GM15510 (cell line): ENCODE results near the gene GATAD1.

ENCODE experiments used
- POLR2A ChIP-seq: IDR thresholded peaks from 3 replicates; pipeline ENCODE4 v1.6.1; 2011; ENCODE audit warnings: borderline replicate concordance; ENCODE audit not compliant: insufficient read length; ENCODE audit errors: extremely low read depth

GATAD1 gene

GRCh38 chr7:92432299-92432946 lies 14.9 kb upstream of the GATAD1 start:
- no peak for TF ChIP-seq POLR2A

- no peak for TF ChIP-seq POLR2A
These were observed 14.3 kb upstream of the GATAD1 start for GRCh38 chr7:92433019-92433418.

GRCh38 chr7:92435542-92435941 lies 11.7 kb upstream of the GATAD1 start:
- no peak for TF ChIP-seq POLR2A

GRCh38 chr7:92436612-92437445 lies 10.5 kb upstream of the GATAD1 start:
- TF ChIP-seq POLR2A, result no peak

- no peak for TF ChIP-seq POLR2A
These were observed 9.3 kb upstream of the GATAD1 start for GRCh38 chr7:92437956-92438491.

- no peak for TF ChIP-seq POLR2A
These were observed 375 bp upstream of the GATAD1 start for GRCh38 chr7:92446869-92447344.

- TF ChIP-seq POLR2A, result no peak
These were observed 994 bp downstream of the GATAD1 start for GRCh38 chr7:92448205-92448747.

GRCh38 chr7:92451645-92452044 lies 4.4 kb downstream of the GATAD1 start:
- no peak for TF ChIP-seq POLR2A

GRCh38 chr7:92456236-92456635 lies 9.0 kb downstream of the GATAD1 start:
- no peak for TF ChIP-seq POLR2A

GRCh38 chr7:92460109-92460508 lies 12.8 kb downstream of the GATAD1 start:
- TF ChIP-seq POLR2A, result no peak

GRCh38 chr7:92460510-92460909 lies 13.2 kb downstream of the GATAD1 start:
- TF ChIP-seq POLR2A, result no peak

- TF ChIP-seq POLR2A, result no peak
These were observed 14.0 kb downstream of the GATAD1 start for GRCh38 chr7:92461027-92462003.

- TF ChIP-seq POLR2A, result no peak
These were observed 15.3 kb downstream of the GATAD1 start for GRCh38 chr7:92462560-92462959.

GRCh38 chr7:92464515-92464914 lies 17.2 kb downstream of the GATAD1 start:
- no peak for TF ChIP-seq POLR2A
